NCI-H1436 (cell line): Measurements from ENCODE around the gene MTA1.

Source experiments
- DNase-seq: peaks from one replicate; lab custom pipeline; 2025; lab: John Stamatoyannopoulos, UW

The MTA1 gene

DNA sequence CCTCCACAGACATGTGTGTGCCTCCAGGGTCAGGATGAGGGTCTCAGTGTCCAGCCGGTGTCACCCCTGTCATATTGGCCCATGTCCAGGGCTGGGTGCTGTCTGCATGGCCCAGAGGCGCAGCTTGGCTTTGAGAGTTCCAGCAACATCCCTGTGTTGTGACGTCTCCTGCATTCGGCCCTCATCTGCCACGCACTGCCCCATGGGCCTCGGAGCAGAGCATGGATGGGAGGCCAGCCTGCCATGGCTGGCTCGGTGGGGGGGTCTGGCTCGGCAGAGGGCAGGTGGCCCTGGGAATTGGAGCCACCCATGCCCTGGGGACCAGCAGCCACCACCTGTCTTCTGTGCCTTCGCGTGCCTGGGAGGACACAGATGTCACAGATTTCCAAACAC lies 32.1 kb upstream of the MTA1 start:
- no peak for DNase-seq

DNA sequence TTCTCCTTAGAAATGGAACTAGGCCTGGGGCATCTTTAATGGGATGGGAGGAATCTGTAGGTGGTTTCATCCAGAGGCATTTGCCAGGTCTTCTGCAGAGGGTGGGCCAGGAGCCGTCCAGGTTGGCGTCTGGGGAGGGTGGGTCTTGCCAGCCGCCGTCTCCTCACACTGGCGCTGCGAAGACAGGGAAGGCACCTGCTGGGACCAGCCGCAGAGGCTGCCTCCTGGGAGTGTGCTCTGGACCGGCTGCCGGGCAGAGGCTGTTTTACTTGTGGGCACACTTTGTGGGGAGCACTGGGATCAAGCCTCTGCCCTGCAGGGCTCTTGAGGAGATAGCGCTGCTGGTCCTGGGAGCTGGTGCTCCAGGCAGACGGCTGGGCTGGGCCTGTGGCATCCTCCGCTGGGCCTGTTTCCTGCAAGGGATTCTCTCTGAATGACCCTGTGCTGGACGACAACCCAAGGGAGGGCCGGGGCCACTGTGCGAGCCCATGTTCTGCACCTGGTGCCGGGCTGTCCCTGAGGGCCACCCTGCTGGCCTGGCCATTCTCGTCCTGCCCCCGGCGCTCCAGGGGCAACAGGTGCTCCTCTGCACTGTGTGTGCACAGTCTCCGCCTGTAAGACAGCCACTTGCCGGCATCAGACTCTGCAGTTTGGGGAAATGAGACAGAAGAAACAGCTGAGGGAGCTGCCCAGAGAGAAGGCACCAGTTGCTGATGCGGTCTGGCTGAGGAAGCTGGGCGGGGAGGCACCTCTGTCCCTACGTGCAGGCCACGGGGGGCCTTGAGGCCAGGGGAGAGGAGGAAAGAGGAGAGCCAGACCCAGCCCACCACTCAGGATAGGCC lies 31.3 kb upstream of the MTA1 start:
- no peak for DNase-seq

DNA sequence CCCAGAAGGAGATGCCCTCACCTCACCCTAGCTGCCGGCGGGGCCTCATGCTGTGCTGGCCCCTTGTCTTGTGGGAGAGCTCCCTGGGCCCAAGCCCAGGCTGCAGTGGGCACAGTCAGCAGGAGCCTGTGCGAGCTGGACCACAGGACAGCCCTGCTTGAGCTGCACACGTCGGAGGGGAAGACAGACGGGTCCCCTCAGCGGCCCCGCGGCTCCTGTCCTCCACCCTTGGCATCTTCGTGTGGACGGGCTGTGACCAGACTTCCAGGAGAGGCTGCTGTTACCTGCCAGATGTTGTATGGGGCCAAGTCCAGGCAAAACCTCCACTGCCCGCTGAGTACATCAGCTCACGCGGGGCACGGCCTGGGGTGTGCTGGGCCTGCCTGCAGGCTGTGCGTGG lies 30.7 kb upstream of the MTA1 start:
- DNase-seq = no peak

DNA sequence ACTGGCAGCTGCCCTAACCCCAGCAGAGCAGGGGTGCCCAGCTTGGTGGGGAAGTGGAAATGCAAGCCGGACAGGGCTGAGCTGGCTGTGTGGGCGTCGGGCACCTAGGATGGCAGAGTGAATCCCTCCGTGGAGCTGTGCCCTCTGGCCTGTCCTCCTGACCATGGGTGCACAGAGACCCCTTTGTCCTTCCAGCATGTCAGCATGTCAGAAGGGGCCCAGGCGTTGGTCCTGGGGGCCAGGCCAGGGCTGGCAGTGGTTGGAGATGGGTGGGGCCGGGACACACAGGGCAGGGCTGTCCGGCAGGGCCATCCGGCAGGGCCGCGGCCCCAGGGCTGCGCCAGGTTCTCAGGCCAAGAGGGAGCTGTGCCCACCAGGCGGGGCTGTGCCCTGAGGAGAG lies 30.1 kb upstream of the MTA1 start:
- DNase-seq = no peak

DNA sequence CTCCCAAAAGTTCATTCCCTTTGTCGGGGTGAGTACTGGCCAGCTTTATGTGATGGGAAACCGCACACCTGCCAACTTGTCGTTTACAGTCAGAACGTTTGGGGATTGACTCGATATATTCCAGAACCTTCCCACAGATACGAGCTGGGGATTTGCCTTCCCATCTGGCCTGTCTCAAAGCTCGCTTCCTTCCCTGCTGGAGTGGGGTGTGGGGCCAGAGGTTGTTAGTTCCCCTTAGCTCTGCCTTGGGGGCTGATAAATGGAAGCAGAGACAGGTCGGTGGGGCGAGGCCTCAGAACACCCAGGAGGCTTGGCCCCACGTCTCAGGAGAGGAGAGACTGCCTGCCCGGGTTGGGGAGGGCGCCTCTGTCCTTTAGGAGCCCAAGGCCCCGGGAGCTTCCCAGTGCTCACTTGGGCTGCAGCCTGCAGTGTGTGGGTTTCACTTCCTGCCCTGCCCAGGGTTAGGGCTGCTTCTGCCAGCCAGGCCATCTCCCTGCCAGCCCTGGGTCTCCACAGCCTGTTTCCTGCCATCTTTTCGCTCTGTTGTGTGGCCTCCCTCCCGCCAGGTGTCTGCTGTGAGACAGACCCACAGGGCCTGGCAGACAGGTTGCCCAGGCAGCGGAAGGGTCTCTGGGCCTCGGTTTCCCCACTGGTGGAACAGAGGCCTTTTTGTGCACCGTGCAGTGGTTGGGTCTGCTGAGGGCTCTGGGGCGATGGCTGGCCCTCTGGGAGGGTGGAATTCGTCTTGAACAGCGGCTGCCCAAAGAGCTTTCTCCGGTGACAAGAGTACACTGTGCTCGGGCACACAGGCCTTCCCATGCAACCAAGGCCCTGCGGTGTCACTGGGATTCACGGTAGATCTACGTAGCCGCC lies 29.4 kb upstream of the MTA1 start:
- DNase-seq = no peak

DNA sequence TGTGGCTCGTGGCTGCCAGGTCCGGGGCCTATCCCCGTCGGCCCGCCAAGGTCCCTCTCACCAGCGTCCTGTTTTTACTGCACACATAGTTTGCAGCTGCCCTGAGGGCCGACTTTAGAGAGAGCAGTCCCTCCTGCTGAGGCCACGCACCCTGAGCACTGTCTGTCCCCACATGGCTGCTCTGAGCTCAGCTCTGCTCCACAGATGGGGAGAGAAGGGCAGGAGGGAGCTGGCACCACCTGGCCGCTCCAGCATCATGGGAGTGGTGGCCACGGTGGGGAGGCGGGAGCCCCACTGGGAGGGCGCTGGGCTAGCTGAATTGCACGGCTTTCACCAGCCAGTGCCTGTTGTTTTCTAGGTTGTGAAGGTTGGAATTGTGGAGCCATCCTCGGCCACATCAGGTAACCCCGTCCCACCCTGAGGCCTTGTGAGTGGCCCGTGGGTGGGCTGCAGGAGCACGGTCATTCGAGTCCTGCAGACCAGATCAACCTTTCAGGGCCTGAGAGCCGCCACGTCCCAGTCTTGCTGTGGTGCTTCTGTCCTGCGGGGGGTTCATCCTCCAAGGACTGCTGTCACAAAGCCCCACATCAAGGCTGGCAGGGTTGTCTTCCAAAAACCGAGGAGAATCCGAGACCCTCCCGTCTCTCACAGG lies 28.7 kb upstream of the MTA1 start:
- DNase-seq = no peak

DNA sequence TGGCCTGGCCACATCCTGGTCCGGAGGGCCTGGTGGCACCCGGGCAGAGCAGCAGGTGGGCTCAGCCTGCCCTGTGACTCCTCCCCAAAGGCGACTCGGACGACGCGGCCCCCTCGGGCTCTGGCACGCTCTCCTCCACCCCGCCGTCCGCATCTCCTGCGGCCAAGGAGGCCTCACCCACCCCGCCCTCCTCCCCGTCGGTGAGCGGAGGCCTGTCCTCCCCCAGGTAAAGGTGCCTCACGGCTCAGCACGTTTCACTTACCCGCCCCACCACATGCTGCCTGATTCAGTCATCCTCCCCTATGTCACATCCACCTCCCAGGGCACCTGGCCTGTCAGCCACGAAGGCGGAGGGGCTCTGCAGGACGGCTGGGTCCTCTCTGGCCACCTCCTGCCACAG lies 28.1 kb upstream of the MTA1 start:
- no peak for DNase-seq

DNA sequence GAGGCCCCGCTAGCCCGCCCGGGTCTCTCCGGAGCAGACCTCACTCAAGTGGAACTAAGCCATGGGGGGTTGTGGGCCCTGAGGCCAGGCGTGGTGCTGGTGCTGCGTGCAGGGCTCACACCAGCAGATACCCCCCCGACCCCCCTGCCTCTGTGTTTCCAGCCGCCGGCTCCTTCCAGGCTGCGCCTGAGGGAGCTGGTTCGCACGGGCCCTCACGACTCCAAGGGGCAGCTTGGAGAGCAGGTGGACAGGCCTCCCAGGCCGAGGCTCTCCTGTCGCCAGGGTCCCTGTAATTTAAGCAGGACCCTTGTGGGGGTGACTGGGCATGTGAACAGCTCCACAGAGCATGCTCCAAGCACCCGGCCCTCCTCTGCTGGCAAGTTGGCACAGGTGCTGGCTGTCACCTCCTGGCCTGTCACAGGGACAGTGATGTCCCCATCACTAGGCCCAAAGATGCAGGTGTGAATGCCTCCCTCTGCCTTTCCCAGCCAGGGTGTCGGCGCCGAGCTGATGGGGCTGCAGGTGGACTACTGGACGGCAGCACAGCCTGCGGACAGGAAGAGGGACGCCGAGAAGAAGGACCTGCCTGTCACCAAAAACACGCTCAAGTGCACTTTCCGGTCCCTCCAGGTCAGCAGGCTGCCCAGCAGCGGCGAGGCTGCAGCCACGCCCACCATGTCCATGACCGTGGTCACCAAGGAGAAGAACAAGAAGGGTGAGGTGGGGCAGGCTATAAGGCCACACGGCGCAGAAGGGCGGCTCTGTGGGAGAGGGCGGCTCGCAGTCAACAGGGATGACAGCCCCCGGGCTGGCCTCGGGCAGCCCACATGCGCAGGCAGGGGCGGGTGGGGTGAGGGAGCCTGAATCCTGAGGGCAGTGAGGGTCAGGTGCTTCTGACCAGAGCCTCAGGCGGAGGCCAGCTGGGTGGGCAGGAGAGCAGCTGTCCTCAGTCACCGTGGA lies 27.2 kb upstream of the MTA1 start:
- no peak for DNase-seq

DNA sequence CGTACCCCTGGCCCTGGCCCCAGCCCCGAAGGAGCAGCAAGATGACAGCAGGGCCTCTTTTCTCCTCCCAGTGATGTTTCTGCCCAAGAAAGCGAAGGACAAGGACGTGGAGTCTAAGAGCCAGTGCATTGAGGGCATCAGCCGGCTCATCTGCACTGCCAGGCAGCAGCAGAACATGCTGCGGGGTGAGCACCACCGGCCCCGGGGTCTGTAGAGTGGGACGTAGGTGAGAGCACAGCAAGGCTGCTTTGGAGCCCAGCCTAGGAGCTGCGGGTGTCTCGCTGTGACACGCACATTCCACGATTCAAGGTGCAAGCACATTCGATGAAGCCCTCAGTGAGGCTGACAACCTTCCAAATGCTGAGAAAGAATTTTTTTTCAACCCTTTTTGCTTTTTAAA lies 26.5 kb upstream of the MTA1 start:
- no peak for DNase-seq

DNA sequence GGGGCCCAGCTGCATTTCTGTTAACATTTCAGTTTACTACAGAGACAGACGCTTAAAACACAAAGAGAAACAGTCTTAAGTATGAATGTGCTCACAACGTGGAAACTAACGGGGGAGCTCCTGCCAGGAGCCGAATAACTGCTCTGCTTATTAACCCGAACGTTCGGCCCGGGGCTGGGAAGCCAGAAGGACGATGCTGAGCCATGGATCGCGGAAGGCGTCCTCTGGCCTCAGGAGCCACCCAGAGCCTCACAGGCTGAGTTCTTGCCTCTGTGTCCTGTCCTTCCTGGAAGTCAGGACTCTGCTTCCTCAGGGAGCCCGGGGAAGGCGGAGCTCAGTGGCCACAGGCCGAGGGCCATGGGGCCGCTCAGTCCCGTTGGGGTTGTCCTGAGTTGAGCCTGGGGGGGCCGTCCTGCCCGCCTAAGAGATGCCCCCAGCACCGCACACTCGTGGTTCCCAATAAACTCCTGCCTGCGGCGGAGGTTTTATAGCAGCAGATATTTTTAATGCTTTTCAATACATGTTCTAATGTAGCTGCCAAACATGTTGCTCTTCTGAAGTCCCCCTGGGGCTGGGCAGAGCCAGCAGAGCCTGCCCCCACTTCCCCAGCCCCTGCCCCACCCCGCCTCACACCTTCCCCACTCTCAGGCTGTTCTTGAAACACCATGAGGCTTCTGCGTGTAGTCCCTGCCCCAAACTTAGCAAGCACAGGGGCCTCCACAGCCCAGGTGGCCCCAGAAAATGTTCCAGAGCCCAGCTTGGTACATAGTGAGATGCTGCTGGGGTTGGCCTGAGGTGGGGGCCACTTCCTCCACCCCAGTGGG lies 24.7 kb upstream of the MTA1 start:
- no peak for DNase-seq

DNA sequence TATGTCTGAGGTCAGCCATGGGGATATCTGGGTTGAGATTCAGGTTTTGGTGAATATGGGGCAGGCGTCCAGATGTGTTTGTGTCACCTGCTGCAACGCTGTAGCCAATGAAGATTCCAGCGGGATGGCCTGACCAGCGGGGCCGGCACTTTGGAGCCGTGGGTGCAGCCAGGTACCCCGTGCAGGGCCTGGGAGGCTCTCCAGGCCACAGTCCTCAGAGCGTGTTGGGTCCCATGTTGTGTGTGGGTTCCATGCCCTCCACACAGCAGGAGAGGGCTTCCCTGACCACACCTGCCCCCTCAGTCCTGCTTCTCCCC lies 24.1 kb upstream of the MTA1 start:
- DNase-seq = no peak

DNA sequence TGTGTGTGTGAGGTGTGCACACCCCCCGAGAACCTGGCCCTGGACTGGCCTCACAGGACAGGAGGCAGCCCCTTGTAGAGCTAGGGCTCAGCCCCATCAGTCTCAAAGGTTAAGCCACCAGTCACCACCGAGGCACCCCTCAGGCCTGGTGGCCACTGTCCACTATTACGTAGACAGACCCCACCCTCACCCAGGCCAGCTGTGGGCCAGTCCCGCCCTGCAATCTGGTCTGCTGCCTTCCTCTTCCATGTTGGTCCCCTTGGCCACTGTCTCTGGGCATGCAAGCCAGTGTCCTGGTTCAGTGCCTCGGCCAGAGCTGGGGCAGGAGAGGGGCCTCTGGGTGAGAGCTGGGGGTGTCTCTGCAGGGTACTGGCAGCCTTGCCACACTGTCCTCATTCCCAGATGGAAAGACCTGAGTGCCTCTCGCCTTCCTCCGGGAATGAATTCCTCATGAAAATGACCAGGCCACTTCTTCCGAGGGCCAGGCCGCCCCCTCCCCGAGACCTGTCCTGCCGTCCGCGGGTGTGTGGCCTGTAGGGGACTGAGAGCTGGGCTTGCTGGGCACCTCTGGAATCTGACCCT lies 22.2 kb upstream of the MTA1 start:
- no peak for DNase-seq

DNA sequence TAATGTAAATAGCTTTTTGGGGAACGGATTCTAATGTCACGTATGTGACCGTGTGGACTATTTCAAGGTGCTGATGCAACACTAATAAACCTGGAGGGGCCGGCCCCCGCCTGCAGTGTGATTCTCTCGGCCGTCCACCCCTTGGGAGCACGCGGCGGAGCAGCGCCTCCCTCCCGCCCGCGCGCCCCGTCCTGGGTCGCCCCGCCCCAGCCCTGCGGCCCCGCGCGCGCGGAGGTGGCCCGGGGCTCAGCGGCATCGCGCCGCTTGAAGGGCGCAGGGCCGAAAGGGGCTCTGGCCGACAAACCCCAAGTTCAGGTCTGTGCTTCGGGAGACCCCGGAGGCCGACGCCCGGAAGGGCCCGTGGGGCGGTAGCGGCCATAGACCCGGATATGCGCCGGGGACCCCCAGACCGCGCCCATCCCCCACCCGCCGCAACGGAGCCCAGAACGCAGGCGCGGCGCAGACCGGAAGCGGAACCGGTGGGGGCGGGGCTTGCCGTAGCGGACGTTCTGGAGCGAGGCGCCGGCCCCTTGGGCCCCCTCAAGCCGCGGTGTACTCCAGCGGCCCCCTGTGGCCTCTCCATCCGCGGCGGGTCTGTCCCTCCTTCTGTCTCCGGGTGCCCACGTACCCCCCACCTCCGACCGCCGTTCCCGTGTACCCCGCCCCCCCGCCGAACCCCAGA lies 21.4 kb upstream of the MTA1 start, which contains the start of gene TEX22:
Gene TEX22 (plus strand): TSS at position 495 of the 682 bp plus-strand sequence. CDS start 803 bp downstream, outside the sequence.
- DNase-seq = peak; percentile 87

DNA sequence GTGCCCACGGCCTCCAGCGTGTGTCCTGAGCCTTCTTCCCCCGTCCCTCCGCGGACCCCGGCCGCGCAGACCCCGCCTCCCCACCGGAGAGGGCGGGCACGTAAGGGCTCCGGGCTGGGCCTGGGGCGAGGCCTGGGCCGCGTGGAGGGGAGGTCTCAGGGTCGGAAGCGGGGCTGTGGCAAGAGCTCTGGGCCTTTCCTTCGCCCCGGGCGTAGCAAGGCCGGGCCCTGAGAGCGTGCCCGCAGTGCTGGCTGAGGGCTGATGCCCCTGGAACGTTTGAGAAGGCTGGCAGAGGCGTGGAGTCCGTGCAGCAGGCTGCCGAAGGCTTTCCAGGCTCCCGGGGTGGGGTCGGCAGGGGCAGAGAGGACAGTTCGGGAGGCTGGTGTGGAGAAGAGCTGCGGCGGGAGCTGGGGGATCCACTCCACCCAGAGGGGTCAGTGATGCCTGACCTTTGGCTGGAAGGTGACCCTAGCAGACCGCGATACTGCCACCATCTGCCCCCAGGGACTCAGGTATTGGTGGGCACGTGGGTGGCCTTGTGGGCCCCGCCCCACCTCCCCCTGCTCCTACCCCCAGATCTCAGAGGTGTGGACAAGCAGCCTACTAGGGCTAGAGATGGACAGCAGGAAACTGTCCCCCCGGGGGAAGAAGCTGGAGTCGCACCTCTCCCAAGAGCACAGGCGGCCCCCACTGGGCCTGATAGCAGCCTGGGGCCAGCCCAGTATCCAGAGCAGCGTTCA lies 20.7 kb upstream of the MTA1 start:
- peak; percentile 63 for DNase-seq

DNA sequence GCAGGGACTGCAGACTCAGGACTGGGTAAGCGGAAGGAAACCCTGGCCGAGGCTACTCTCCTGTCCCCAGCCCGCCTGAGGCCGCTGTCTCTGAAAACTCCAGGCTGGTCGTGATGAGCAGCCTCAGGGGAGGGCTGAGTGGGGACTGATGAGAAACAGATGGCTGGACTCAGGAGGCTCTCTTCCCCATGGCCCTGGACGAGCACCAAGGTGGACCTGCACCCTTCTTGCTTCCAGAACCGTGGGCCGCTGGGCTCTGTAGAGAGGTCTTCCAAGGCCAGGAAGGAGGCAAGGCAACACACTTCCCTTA lies 20.2 kb upstream of the MTA1 start:
- DNase-seq = no peak

DNA sequence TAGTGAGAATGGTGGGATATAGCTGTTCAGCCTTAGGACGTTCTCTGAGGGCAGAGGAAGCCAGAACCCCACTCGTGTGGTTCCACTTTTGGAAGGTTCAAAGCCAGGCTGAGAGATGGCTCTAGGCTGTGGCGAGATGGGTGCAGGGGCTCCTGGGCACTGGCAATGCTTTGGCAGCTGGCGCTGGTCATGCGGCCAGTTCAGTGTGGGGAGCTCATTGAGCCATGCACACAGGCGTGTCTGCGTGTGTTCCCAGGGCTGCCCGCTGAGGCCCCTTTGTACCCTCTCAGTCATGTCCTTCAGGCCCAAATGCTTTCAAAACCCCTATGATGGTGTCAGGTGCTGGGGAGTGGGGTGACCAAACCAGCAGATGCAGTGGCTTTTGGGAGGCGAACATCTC lies 19.6 kb upstream of the MTA1 start:
- no peak for DNase-seq

DNA sequence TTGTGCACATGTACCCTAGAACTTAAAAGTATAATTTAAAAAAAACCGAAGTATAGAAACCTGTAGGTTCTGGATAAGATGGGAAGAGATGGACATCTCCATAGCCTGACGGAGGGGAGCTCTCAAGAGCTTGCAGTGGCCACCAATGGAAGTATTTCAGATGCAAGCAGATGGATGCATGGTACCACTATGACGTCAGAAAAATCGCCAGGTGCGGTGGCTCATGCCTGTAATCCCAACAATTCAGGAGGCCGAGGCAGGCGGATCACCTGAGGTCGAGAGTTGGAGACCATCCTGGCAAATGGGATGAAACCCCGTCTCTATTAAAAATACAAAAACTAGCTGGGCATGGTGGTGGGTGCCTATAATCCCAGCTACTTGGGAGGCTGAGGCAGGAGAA lies 17.9 kb upstream of the MTA1 start:
- DNase-seq = no peak

DNA sequence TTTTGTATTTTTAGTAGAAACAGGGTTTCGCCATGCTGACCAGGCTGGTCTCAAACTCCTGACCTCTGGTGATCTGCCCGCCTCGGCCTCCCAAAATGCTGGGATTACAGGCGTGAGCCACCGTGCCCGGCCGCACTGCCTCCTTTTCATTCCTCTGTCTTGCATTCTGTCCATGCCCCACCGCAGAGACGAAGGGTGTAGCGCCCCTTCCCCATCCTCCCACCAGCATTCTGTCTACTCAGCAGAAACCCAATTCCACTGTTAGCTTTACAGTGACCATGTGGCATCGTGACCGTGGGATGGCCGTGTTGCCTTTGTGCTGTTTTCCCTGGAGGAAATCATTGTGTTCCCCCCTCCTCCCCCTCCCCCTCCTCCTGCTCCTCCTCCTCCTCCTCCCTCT lies 11.0 kb upstream of the MTA1 start:
- DNase-seq = no peak

DNA sequence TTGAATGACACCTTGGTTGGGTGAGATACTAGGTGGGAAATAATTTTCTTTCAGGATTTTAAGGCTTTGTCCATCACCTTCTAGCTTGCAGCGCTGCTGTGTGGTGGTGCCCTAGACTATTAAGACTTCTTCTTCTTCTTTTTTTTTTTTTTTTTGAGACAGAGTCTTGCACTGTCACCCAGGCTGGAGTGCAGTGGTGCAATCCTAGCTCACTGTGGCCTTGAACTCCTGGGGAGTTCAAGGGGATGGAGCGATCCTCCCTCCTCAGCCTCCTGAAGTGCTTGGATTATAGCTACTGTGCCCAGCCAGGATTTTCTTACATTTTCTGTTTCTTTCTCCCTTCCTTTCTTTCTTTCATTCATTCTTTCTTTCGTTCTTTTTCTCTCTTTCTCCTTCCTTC lies 10.3 kb upstream of the MTA1 start:
- DNase-seq = no peak
